ENCODE measurements around the gene DICER1.
"Not testable (repeated sequence)": the region's sequence is repeated elsewhere in the genome, so short reads cannot be mapped to it uniquely, and the experiment has no call there.

DNA sequence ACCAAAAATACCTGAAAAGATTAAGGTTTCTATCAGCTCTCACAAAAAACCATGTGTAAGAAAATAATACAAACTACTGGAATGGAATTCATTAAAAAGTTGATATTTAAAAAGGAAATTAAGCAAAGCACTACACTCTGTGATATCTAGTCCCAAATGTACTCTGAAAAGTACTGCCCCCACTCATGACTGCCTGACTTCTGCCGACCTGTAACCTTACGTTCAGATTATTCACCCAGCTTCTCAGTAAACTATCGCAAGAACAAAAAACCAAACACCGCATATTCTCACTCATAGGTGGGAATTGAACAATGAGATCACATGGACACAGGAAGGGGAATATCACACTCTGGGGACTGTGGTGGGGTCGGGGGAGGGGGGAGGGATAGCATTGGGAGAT is 18.9 kb downstream of the DICER1 start:
- not testable (repeated sequence) for TF ChIP-seq SUZ12 (IDR thresholded peaks at IDR 0.05); ELF4 (IDR thresholded peaks at IDR 0.05); PKNOX1 (IDR thresholded peaks at IDR 0.05); BHLHE40 (IDR thresholded peaks at IDR 0.05; ENCODE audit: borderline replicate concordance); FOXM1 (IDR thresholded peaks at IDR 0.05; ENCODE audit: borderline replicate concordance); ZNF384 (IDR thresholded peaks at IDR 0.05); LEF1 (IDR thresholded peaks at IDR 0.05; ENCODE audit: borderline replicate concordance); ARNT (IDR thresholded peaks at IDR 0.05); FOXA1 (IDR thresholded peaks at IDR 0.05); TARDBP (IDR thresholded peaks at IDR 0.05)

Data from HEK293T (cell line).